Esophagus muscularis mucosa (tissue), 4 donors: ENCODE results near the gene NGDN. TPM values are rescaled to one million over a fixed set of nuclear protein-coding genes. Genes with fewer than 3 reads are reported as not detected.
A peak's percentile ranks its signal among the peaks of the same experiment; 100 is the strongest.

ENCODE experiments used
- DNase-seq: peaks from one replicate; pipeline ENCODE4 v3.0.0-alpha.2; 2017; ENCODE audit errors: extremely low spot score
- H3K27ac ChIP-seq, 4 donors: fragments of 200-600 bp; sonication (generic); replicated peaks in 1 of 4; 1 replicate in 3 of 4; 2 replicates in 1 of 4; pipeline ENCODE4 v1.5.1; 2016 to 2019; ENCODE audit warnings: mild to moderate bottlenecking in 1 of 4
- H3K27me3 ChIP-seq, 4 donors: fragments of 200-600 bp; sonication (generic); one replicate each; pipeline versions ENCODE4 v1.5.1 to v1.6.0; 2016 to 2019
- H3K36me3 ChIP-seq, 4 donors: fragments of 200-600 bp; sonication (generic); one replicate each; pipeline ENCODE4 v1.5.1; 2016 to 2019
- H3K4me1 ChIP-seq, 4 donors: fragments of 200-600 bp; sonication (generic); one replicate each; pipeline ENCODE4 v1.5.1; 2016 to 2019
- H3K4me3 ChIP-seq, 4 donors: fragments of 200-600 bp; sonication (generic); 1 replicate in 2 of 4; 2 replicates in 2 of 4; pipeline ENCODE4 v1.5.1; 2016 to 2019; ENCODE audit warnings: mild to moderate bottlenecking in 4 of 4, moderate library complexity in 1 of 4
- H3K9me3 ChIP-seq, 4 donors: fragments of 200-600 bp; sonication (generic); 1 replicate in 3 of 4; 2 replicates in 1 of 4; pipeline ENCODE4 v1.5.1; 2016 to 2019
- EP300 ChIP-seq: sonication (generic); formaldehyde crosslinking; IDR thresholded peaks from one replicate; pipeline ENCODE4 v1.6.1; 2017; ENCODE audit warnings: antibody characterized with exemption
- POLR2A ChIP-seq: fragments of 450-650 bp; IDR thresholded peaks from one replicate; pipeline ENCODE4 v1.6.1; 2017; ENCODE audit warnings: antibody characterized with exemption, moderate library complexity, mild to moderate bottlenecking, low read depth
- POLR2AphosphoS5 ChIP-seq, 2 donors: sonication (generic); formaldehyde crosslinking; IDR thresholded peaks; one replicate each; pipeline ENCODE4 v1.6.1; 2017; ENCODE audit warnings: antibody characterized with exemption in 2 of 2
- WGBS: methylation state at CpG from one replicate; pipeline ENCODE4 v1.1.5; 2018; 5-methylcytosine and 5-hydroxymethylcytosine counted together
- intact Hi-C: fragments of 100-400 bp; cut with DNase I; formaldehyde crosslinking; loops from one replicate; pipeline ENCODE4 v1.15.1; 2023
- total RNA-seq, 4 donors: library from RNA; depleted of rRNA; stranded (reverse); fragments of >200 nt; gene quantifications; one replicate each; pipeline versions ENCODE4 v1.1.0 to v1.2.1, GENCODE V29; 2016
- TF ChIP-seq, protein P1 (sequence below), 3 experiments: fragments of 200-600 bp in 2 of 3; fragments of 450-650 bp in 1 of 3; sonication (generic) in 2 of 3; IDR thresholded peaks; one replicate each; pipeline ENCODE4 v1.5.1; 2017 to 2019; ENCODE audit warnings: antibody characterized with exemption in 3 of 3, mild to moderate bottlenecking in 2 of 3, moderate library complexity in 1 of 3

Gene NGDN
- total RNA-seq, 4 donors from 2014 or later, result 21.6 to 43.2 (median 34.0) TPM

DNA sequence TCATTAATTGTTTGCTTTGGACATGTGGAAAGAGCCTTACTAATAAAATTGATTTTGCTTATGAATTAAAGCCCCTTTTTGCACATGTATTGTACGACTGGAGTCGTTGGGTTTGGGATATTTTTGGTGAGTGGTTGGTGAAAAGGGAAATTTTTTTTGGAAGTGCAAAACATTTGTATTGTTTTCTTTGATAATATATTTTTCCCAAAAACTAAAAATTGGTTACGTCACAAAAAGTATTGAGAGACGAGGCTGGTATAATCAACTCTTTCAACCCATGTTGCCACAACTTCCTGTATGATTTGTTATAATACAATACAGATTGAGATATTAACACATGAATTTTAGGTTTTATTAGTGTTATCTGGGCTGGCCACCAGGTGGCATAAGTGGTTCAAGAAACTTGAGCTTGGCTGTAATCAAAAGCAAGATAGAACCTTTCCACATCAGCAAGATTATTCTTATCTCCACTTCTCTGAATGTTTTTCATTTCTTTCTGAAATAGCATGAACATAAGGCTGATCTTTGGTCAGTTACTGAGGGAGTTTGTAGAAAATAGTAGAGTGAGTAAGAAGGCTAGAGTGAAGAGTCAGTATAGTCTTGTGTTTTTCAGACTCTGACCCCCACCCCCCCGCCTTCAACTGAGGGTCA, 8.7 kb downstream of the NGDN start:
- peak; percentile 92 for DNase-seq
- WGBS, result 38% methylated on average over 5 of the region's 5 CpGs
- no peak for TF ChIP-seq EP300
- TF ChIP-seq, protein P1, sequence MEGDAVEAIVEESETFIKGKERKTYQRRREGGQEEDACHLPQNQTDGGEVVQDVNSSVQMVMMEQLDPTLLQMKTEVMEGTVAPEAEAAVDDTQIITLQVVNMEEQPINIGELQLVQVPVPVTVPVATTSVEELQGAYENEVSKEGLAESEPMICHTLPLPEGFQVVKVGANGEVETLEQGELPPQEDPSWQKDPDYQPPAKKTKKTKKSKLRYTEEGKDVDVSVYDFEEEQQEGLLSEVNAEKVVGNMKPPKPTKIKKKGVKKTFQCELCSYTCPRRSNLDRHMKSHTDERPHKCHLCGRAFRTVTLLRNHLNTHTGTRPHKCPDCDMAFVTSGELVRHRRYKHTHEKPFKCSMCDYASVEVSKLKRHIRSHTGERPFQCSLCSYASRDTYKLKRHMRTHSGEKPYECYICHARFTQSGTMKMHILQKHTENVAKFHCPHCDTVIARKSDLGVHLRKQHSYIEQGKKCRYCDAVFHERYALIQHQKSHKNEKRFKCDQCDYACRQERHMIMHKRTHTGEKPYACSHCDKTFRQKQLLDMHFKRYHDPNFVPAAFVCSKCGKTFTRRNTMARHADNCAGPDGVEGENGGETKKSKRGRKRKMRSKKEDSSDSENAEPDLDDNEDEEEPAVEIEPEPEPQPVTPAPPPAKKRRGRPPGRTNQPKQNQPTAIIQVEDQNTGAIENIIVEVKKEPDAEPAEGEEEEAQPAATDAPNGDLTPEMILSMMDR (IDR thresholded peaks at IDR 0.05), result peak; percentile 53 to 66 (median 65)
- H3K27ac ChIP-seq, result no peak overlapping the region
- no peaks in the 10 kb centered on the region for H3K4me1 ChIP-seq
- H3K4me3 ChIP-seq, result no peak overlapping the region
- H3K36me3 ChIP-seq, result peaks cover 47 to 80% (median 62%) of the 10 kb centered on the region in 4 donors
- no peaks in the 10 kb centered on the region for H3K9me3 ChIP-seq
- H3K27me3 ChIP-seq, result no peaks in the 10 kb centered on the region
- intact Hi-C loops, result loop anchor here (2.0 kb wide), 1 partner anchor 81 kb away; no protein-coding TSS in a partner anchor

DNA sequence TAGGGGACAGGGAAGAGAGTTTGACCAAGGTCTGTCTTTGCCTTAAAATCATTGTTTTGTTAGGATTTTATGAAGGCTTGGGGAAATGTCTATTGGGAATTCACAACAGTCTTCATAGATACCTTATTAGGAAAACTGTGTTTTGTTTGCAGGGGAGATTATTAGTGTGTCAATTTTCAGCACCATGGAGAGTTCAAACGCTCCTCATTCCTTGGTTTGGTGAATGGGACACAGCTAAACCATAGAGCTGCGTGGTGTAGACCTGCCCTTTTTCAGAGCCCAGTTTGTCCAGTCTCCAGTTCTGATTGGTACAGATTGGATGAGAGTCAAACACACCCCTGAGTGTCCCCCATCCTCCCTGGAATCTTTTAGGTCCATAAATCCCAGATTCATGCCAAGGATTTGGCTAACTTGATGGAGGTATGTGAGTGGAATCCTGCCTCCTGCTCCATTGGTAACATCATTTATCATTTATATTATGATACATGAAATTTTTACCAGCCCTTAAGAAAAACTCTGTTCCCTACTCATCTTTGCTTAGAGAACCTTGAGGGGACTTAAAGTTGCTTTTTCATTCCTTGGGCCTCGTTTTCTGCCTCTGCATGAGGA, 12.0 kb downstream of the NGDN start:
- 62% methylated on average over 3 of the region's 3 CpGs for WGBS

DNA sequence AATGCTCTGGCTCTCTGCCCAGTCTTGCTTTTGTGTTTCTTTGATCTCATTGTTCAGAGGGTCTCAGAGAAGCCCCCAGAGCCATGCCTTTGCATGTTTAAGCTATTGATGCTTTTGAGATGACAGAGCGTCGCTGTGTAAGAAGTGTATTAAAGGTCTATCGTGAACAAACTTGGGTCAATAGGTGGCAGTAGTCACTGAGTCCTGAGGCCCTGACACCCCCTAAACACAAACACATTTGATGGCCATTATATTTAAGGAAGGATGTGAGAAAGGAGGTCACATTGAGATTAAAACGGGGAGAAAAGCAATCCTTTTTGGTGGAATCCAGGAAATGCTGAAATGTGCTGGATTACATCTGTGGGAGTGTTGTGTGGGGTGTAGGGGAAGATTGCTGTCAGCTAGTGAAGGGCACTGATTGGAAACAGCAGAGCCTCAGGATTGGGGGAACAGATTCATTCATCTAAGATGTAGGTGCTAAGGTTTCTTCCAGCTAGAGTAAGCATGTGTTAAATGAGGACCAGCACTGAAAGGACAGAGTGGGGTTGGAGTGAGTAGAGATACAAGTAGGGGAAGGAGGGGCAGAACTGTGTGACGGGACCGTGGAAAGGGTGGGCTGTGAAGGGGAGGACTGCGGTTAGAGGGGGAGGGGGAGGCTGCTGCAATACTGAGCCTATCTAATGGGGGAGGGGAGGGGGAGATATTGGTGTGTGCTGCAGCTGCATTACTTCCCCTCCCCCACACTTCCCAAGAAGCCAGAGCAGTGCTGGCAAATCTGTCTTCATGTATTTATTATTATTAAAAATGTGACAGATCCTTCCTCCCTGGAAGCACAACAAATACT, 12.7 kb downstream of the NGDN start:
- intact Hi-C loops, result no loop called here
- WGBS, result 52% methylated on average over 7 of the region's 7 CpGs
- TF ChIP-seq POLR2AphosphoS5 (IDR thresholded peaks at IDR 0.05) (no peak), POLR2A (no peak), EP300 (no peak)
- TF ChIP-seq, protein P1 (IDR thresholded peaks at IDR 0.05), result no peak

More for the DNA sequence above, 12.0 kb downstream of the NGDN start:
- no peak for DNase-seq
- H3K9me3 ChIP-seq, result no peaks in the 10 kb centered on the region
- no peak for TF ChIP-seq POLR2A
- no peak for TF ChIP-seq POLR2AphosphoS5 (IDR thresholded peaks at IDR 0.05)
- TF ChIP-seq EP300, result no peak
- H3K4me3 ChIP-seq, result no peak overlapping the region
- intact Hi-C loops, result no loop called here
- H3K36me3 ChIP-seq, result peaks cover 16 to 72% (median 38%) of the 10 kb centered on the region in 4 donors
- H3K27ac ChIP-seq, result no peak overlapping the region
- no peaks in the 10 kb centered on the region for H3K27me3 ChIP-seq
- no peaks in the 10 kb centered on the region for H3K4me1 ChIP-seq

GRCh38 chr14:23482823-23483148, 13.3 kb downstream of the NGDN start:
- DNase-seq, result no peak
- Histone ChIP-seq H3K4me1 (no peaks in the 10 kb centered on the region), H3K27me3 (no peaks in the 10 kb centered on the region), H3K9me3 (no peaks in the 10 kb centered on the region), H3K4me3 (no peak overlapping the region), H3K36me3 (peaks cover 3 to 72% (median 29%) of the 10 kb centered on the region in 4 donors), H3K27ac (no peak overlapping the region)
- intact Hi-C loops, result no loop called here
- TF ChIP-seq EP300 (no peak), POLR2AphosphoS5 (IDR thresholded peaks at IDR 0.05) (no peak), POLR2A (no peak)
- TF ChIP-seq, protein P1 (IDR thresholded peaks at IDR 0.05), result no peak

More for the DNA sequence above, 12.7 kb downstream of the NGDN start:
- peaks cover 9 to 72% (median 33%) of the 10 kb centered on the region in 4 donors for H3K36me3 ChIP-seq
- no peak overlapping the region for H3K4me3 ChIP-seq
- no peaks in the 10 kb centered on the region for H3K4me1 ChIP-seq
- no peaks in the 10 kb centered on the region for H3K9me3 ChIP-seq
- H3K27ac ChIP-seq, result no peak overlapping the region
- H3K27me3 ChIP-seq, result no peaks in the 10 kb centered on the region
- no peak for DNase-seq

GRCh38 chr14:23483236-23483854, 13.8 kb downstream of the NGDN start:
- H3K27me3 ChIP-seq, result no peaks in the 10 kb centered on the region
- 49% methylated on average over 9 of the region's 9 CpGs for WGBS
- H3K27ac ChIP-seq, result no peak overlapping the region
- intact Hi-C loops, result no loop called here
- H3K4me1 ChIP-seq, result no peaks in the 10 kb centered on the region
- peaks cover 0 to 70% (median 25%) of the 10 kb centered on the region in 4 donors for H3K36me3 ChIP-seq
- H3K4me3 ChIP-seq, result no peak overlapping the region
- DNase-seq, result no peak
- TF ChIP-seq POLR2AphosphoS5 (IDR thresholded peaks at IDR 0.05), result no peak
- TF ChIP-seq POLR2A, result no peak
- TF ChIP-seq, protein P1 (IDR thresholded peaks at IDR 0.05), result peak in 1 of 3 experiments; percentile 2
- TF ChIP-seq EP300, result no peak
- H3K9me3 ChIP-seq, result no peaks in the 10 kb centered on the region
